HTERT RPE-1 (cell line): ENCODE measurements around the gene DRGX.

Source experiments
- in situ Hi-C: fragments of 300-500 bp; cut with MboI; formaldehyde crosslinking; loops from 4 replicates; pipeline ENCODE4 v1.14.3; 2020; ENCODE audit warnings: low sequenced_read_pairs

DRGX gene

DNA sequence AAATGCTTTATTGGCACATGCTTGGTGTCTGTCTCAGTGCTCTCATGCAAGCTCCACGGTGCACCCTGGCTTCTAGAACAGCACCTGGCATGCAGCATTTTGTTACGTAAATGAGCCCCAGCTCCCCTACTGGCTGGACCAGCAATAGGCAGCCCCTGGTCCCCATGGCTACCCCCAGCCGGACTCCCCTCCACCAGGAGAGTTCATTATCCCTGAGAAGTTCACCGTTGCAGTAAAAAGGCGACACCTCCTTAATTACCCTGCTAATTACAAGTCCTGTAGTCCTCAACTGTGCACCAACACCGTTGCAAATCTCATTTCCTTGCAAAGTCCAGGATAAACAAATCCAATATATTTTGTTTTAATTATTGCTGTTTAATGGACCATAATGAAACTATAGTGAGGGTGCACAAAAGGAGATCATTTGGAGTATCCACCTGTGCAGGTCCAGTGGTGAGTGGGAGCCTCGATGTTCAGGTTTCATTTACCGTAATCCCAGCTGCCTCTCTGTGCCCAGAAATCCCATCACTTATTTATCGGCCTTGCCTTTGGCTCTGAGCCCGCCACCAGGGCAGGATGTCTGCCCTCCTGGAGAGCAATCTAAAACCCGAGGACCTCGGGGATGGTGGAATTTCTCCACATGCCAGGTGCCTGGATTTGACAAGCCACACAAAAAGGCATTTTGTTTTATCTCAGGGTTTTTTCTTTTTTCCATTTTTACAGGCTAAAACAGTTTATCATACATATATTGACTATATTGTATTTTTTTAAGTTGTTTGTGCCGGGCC lies 12.8 kb upstream of the DRGX start:
- in situ Hi-C loops = no loop called here

DNA sequence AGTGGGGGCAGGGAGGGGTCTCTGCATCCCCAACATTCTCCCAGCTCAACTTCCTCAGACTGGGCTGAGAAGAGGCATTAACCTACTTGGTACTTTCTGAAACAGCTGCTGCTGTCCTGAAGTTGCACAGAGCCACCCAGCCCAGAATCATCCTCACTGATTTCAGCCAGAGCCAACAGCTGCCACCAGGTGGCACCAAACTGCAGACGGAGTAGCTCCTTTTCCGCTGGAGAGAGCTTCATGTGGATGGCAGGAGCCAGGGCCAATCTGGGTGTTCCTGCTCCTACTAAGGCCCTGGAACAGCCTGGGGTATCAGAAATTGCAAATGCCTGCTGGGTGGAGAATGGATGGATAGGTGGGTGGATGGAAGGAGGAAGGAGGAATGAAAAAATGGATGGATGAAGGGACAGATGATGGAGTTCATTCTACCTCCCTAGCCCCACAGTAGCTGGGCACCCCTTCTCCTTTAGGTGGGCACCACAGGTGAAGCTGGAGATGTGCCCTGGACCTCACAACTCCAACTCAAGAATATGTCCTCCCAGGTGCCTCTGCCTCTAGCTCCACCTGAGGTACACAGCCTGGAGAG lies 11.8 kb upstream of the DRGX start:
- in situ Hi-C loops = no loop called here

DNA sequence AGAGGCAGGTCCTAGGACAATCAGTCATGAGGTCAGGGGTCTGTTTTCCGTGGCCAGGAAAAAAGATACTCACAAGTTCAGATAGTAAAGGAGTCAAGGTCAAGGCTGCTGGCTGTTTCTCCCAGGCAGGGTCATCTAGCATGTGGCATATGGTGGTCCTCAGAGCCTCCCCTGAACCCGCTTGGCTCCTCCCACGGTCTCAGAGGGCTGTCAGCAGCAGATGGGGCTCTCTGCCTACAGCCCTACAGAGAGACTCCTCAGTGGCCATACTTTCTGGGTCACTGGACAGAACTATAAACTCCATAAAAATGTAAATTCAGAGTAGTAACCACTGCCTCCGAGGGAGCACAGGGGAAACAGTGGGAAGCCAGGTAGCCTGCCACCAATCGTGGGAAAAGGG lies 11.3 kb upstream of the DRGX start:
- in situ Hi-C loops = no loop called here

DNA sequence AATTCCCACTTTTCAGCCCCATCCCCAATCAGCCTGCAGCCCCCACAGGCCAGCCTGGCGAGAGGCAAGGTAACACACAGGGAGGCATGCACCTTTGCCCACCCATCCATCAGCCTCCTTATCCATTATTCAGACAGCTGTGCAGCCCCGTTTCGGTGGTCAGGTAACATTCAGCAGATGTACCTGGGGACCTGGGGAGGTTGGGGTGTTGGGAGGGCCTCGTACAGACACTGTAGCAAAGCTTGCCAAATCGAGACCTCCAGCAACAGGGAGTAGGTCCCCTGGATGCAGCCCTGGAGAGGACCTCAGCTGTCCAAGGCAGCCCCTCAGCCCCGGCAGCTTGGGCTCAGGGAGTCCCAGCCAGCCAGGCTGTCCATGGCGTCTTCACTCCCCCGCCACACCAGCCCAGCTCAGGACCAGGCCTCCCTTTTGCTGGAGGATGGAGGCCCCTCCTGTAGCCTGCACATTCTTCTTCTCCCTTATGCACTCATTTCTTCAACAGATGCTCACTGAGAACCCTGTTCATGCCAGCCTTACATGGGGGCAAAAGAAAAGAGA lies 8.5 kb upstream of the DRGX start:
- in situ Hi-C loops = no loop called here

DNA sequence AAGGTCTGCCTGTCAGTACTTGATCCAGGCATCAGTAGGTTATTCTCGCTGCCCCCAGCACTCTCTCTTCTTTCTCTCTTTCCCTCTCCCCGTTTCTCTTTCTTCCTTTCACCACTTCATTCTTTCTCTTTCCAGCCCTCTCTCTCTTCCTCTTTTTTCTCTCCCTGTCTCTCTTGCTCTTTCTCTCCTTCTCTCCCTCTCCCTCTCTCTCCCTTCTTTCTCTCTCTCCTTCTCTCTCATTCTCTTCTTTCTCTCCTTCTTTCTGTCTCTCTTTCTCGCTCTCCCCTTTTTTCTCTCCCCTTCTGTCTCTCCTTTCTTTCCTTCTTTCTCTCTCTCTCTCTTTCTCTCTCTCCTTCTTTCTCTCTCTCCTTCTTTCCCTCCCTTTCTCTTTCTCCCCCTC lies 7.5 kb upstream of the DRGX start:
- in situ Hi-C loops = no loop called here

DNA sequence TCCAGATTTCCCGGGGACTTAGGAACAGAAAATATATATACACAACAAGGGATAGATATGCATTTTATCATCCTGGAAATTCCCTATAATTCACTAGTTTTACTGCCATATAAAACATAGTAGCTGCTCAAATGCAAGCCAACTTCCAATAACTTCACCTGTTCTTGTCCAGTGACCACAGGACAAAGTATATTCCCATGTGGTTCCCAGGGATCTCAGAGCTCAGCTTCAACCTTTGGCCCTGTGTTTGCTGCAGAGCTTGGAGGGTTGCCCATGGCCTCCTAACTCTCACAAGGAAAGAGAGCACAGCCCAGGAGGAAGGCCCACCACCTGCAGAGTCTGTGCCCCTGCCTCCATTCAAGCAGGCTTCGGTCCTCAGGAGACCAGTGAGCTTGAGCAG lies 4.5 kb upstream of the DRGX start:
- in situ Hi-C loops = no loop called here

DNA sequence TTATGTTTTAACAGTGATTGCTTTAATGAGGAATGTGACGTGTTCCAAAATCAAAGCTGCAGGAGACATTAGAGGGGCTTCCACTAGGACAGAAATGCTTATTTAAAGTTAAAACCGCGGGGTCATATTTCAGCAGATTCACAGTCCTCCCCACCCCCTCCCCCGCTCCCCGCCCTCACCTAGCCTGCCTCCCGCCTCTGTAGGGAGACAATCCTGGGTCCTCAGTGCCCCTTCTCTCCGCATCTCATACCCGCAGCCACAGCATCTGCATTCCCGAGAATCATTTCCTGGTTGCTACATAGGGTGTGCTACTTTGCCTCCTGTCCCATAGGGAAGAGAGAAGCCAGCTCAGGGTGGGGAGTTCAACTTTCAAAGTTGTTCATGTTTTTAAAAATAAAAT lies 3.1 kb upstream of the DRGX start:
- in situ Hi-C loops = no loop called here

DNA sequence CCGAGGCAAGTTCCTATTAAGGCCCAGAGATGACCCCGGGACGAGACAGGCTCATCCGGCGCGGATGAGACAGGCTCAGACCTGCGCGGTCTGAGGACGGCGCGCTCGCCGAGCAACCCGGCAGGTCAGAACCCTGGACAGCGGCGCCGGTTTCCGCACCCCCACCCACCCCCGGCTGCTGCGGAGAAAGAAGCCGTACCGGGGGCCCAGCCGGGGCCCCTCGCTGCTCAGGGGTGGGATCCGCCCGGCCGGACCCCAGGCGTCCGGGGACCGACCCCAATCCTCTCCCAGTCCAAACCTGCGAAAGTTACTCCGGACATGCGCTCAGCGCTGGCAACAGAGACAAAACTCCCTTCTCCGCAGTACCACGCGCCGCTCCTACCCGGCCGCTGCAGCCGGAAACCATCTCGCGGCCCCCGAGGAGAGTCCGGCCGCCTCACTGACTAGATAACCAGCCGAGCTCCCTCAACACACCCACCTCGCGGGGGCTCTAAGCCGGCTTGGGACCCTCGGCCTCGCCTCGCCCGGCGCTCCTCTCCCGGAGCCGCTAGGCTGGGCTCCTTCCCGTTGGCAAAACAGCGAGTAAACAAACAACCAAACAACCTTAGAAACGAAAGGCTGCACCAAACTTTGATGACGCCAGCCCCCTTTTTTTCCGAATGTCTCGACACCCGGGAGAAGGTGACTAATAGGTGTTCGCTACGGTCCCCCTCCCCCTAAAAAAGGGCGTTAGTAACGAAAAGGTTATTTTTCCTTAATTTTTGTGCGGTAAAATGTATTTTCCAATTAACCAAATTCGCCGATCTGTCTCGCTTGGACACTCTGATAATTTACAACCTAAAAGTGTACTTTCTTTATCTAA lies 2.3 kb upstream of the DRGX start:
- in situ Hi-C loops = no loop called here

DNA sequence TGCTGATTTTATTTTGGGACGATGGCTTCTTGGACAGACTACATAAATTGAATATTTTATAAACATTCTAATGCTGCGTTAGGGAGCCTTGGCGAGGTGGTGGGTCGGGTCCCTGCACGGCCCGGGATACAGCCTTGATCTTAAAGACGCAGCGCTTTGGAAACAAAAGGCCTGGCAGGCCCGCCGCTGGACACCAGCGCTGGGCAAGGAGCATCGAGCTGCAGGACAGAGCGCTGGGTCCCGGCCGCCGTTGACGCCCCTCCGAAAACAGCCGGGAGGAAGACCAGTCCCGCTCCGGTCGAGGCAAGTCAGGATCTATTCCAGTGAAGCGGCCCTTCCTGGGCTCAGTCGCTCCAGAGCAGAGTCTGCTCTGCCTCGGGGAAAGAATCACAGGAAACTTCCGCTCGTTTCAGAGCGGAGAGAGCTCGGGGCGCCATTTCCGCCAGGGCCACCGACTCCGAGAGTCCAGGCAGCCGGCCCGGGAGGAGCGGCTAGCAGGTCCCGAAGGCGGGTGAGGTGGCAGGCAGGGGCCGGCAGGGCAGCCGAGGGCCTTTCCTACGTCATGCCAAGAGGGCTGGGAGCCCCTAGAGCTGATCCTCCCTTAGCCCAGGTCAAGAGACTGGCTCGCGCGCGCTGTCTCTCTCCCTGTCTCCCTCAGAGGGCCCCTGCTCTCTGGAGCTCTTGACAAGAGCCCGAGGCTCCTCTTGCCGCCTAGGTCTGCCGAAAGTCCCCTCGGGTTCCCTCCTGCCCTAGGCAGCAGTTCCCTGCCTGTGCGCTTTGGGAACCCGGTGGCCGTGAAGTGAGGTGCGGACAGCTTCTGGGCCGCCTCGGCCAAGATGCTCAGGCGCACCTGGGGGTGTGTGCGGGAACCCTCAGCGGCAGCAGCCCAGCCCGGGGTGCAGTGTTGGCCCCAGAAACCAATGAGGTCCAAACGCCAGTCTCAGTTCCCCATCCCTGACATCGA lies 1.4 kb upstream of the DRGX start:
- in situ Hi-C loops = no loop called here

DNA sequence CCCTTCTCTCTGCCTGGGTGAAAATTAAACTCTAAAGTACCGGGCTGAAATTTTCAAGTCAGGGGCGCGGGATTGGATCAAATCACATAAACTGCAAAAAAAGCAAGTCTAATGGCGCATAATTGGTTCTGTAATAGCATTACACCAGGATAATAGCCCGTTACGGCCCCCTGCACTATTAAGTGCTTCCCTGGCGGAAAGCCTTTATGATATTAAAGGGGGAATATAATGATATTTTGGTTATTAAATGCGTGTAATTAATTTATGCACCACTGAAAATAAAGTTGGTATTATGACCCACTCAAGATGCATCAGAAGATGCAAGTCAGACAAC lies 744 bp upstream of the DRGX start:
- in situ Hi-C loops = no loop called here

DNA sequence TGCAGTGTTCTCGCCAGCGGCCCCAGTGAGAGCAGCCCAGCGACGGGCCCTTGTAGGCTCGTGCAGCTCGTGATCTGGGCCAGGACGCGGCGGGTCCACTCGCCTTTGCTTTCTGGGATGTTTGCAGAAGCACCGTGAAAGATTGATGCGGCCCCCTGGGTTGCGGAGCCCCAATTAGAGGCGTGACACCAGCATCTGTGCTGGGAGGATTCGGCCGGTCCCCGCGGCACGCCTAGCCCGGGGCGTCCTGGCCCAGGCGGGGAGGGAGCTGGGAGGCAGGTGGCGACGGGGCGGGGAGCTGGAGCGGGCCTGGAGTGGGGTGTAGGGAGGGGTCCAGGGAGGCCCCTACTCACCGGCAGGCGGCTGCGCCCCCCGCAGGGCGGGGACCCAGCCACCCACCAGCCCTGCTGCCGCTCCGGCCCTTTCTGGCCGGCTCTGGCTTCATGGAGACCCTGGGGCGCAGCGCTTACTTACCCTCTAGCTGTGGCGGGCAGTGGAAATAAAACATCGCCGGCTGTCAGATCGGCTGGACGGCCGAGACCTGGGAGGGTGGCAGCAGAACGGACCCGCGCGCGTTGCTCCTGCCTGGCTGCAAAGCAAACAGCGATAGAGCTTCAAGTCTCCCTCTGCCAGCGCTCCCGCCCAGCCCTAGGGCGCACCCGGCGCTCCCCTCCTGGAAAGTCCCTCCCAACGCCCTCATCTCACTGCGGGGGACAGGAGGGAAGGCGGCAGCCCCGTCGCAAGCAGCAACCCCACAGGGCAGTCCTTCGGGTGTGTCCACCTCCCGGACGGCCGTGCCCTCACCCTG lies 752 bp downstream of the DRGX start:
- in situ Hi-C loops = no loop called here

DNA sequence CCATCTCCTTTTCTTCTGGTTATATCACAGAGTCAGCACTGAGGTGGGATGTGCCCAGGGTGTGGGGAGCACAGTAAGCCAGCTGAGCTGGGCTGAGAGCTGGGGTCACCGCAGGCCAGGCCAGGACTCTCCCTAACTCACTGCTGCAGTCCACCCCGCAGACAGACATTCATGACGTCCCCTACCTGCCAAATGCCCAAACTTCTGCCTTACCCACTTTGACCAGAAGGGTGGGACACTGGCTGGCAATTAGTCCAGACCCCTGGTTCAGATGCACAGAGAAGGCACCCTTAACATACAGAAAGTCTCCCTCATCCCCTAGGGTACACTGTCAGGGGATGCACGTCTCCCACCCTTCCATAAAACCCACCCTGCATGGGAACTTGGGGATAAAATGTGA lies 2.1 kb downstream of the DRGX start:
- in situ Hi-C loops = no loop called here

DNA sequence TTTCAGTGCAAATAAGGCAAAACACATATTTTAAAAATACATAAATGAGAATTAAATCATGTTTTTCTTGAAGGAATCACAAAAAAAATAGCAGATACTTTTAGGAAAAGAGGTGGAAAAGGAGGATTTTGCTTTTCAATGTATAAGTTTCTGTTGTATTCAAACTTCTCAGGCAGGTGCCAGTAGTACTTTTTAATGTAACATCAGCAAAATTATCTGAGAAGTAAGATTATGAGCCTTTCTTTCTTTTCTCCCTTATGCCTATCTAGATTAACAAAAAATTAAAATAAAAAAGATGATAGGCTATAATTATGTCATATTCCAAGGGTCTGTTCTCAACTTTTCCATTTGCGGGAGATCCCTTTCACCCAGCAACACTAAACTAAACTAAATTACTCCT lies 2.6 kb downstream of the DRGX start:
- in situ Hi-C loops = no loop called here

DNA sequence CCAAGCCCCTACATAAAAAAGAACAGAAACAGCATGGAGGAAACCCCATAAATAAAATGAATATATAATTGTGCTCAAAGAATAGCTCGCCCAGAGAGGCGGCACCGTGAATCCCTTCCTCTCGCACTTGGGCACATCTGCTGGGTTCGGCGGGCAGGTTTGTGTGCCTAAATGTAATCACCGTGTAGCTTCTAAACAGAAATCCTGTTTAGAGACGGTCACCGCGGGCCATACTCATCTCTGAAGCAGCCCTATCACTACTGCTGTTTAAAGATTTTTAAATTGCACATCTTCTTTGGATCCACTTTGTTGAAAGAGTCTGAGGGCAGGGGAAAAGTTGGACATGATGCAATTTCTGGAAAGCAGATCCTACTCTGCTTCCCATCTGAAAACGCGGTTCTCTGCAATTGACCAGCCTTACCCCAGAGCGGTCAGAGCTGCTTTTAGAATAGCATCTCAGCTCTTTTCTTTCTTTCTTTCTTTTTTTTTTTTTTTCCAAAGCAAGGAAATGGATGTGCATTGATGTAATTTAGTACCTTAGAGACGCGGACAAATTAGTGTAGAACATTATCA lies 6.4 kb downstream of the DRGX start:
- in situ Hi-C loops = no loop called here

DNA sequence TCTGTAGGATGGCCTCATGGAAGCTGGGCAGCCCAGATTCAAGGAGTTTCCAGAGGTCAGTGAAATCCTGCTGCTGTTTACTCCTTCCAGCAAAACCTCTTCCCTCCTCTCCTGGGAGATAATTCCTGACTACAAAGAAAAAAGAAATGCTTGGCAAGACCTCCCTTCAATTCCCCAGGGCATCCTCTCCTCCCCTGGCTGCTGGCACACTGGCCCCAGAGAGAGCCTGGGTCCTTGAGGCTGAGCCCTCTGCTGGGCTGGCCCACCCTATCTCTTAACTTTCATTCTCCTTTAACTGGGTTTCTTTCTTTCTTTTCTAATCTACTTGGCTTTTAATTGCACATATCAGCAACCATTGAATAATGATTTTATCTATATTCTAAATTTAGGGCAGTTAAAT lies 7.7 kb downstream of the DRGX start:
- in situ Hi-C loops = no loop called here

DNA sequence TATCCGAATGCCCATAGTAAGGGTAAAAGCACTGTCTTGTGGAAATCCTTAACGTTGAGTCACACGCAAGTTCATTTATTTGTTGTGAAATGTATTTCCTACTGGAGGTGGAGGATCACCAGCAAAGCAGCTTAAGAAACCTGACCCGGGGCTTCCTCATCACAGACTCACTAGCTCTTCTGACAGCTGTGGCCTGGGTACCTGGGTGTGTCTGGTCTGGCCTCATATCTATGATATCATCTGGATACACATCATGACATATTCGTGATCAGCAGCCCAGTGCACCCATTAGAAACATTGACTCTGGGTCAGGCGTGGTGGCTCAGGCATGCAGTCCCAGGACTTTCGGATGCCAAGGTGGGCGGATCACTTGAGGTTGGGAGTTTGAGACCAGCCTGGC lies 8.8 kb downstream of the DRGX start:
- in situ Hi-C loops = no loop called here

DNA sequence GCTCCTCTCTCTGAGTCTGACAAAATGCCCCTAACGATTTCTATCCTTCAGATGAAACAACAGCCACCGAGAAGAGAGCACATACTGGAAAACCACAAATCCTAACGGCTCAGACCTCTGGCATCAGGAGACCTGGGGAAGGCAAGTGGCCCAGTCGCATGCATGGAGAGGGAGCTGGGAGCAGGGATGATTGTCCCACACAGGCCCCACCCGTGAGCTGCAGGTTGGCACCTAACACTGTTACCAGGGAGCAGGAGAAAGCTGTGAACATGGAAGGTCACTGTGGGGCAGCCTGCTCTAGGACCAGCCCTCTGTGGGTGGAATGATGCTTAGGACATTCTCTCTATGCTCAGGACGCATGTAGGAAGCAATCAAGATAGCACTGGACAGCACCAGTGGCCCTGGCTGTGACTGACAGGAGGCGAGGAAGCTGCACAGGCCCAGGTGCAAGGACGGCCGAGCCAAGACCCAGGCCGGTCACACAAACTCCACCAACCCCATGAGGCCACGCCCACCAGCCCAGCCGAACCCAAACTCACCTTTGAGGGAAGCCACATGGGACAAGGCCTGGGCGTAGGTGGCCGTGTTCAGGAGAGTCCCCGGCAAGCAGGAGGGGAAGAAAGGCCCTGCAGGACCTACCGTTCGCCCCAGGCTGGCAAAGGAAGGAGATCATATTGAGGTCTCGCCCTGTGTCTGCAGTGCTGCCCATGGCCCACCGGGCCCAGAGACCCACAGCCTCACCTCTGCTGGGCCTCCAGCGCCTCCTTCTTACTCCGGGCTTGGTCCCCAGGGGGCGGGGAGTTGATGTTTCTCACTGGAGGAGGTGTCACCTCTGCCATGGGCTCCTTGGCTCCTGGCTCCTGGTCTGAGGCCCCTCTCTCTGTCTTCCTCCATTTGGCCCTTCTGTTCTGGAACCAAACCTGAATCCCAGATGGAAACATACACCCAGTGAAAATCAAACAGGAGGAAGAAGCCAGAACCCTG lies 9.7 kb downstream of the DRGX start:
- in situ Hi-C loops = no loop called here

DNA sequence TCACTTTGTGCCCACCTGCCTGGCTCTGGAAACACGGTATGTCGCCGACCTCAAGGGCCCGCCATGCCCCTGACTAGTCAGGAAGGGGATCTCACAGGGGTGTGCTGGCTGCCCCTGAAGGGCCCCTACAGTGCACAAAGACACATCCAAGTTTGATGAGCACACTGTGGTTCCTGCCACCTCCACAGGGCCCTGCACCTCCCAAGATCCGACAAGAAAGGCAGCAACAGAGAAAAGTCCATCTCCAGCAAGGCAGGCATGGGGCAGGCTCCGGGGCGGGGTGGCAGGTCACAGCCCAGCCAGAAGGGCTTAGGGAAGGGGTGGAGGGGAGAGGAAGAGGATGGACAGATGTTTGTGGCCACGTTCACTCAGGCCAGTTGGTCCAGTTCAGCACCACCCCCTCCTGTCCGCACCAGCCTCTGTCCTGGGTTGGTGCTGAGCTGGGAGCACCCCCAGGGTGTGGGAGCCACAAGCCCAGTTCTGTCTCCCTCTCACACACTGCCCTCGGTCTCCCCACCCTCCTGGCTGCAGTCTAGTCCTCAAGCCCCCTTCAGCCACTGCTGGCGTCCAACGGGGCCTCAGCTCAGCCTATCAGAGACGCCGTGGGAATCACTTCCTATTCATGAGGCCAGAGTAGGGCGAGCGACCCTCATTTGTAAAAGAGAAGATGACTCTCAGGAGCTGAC lies 11.5 kb downstream of the DRGX start:
- in situ Hi-C loops = no loop called here
